ENCODE results near the gene INAFM2. TPM values are rescaled to one million over a fixed set of nuclear protein-coding genes. Genes with fewer than 3 reads are reported as not detected.

Gene INAFM2
- total and polyA plus RNA-seq, 9 of the 15 experiments (the other 6 are each of a cell fraction or from before 2014, with no cell fraction given) = 11.8 to 43.1 (median 27.2) TPM

GRCh38 chr15:40307421-40308211 lies 15.9 kb upstream of the INAFM2 start, which contains the start of gene PLCB2 (continued):
- TF ChIP-seq ZHX1 (conservative IDR thresholded peaks at IDR 0.05; ENCODE audit: low read length) (no peak), HNRNPH1 (optimal IDR thresholded peaks at IDR 0.05; ENCODE audit: low read depth, low read length) (no peak), HOXB6 (CRISPR knock-in tag; IDR thresholded peaks at IDR 0.05; ENCODE audit: borderline replicate concordance) (no peak), NR2C2 (CRISPR knock-in tag; IDR thresholded peaks at IDR 0.05) (no peak), NR2C2 (tag; IDR thresholded peaks at IDR 0.05) (no peak), CTBP1 (IDR thresholded peaks at IDR 0.05; ENCODE audit: borderline replicate concordance) (peak; percentile 20; the same call in 1 of the 2 replicates), CBX2 (IDR thresholded peaks at IDR 0.05; ENCODE audit: insufficient read depth, low read length, poor library complexity, severe bottlenecking) (no peak), HDAC1 (IDR thresholded peaks at IDR 0.05) (no peak), ATF6 (CRISPR knock-in tag; IDR thresholded peaks at IDR 0.05) (no peak), COPS2 (conservative IDR thresholded peaks at IDR 0.05) (no peak), BMI1 (IDR thresholded peaks at IDR 0.05; ENCODE audit: low read length) (no peak), CCAR2 (IDR thresholded peaks at IDR 0.05; ENCODE audit: low read depth, low read length) (no peak), DLX4 (CRISPR knock-in tag; IDR thresholded peaks at IDR 0.05) (no peak), E2F5 (CRISPR knock-in tag; IDR thresholded peaks at IDR 0.05) (no peak), ZNF23 (CRISPR knock-in tag; IDR thresholded peaks at IDR 0.05) (no peak), ARID4B (CRISPR knock-in tag; IDR thresholded peaks at IDR 0.05) (no peak), NR3C1 (CRISPR knock-in tag; IDR thresholded peaks at IDR 0.05) (no peak)

Data from K562 (cell line).